ENCODE results near the gene EXD1. TPM values are rescaled to one million over a fixed set of nuclear protein-coding genes. Genes with fewer than 3 reads are reported as not detected.

EXD1 gene
- total RNA-seq, 2 donors from 2014 or later, result not detected

- DNase-seq (ENCODE audit: low spot score), result no peak
- no peak overlapping the region for H3K4me3 ChIP-seq
- no peak overlapping the region for H3K27ac ChIP-seq
- TF ChIP-seq, protein P1, sequence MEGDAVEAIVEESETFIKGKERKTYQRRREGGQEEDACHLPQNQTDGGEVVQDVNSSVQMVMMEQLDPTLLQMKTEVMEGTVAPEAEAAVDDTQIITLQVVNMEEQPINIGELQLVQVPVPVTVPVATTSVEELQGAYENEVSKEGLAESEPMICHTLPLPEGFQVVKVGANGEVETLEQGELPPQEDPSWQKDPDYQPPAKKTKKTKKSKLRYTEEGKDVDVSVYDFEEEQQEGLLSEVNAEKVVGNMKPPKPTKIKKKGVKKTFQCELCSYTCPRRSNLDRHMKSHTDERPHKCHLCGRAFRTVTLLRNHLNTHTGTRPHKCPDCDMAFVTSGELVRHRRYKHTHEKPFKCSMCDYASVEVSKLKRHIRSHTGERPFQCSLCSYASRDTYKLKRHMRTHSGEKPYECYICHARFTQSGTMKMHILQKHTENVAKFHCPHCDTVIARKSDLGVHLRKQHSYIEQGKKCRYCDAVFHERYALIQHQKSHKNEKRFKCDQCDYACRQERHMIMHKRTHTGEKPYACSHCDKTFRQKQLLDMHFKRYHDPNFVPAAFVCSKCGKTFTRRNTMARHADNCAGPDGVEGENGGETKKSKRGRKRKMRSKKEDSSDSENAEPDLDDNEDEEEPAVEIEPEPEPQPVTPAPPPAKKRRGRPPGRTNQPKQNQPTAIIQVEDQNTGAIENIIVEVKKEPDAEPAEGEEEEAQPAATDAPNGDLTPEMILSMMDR (IDR thresholded peaks at IDR 0.05), result no peak
- H3K27me3 ChIP-seq, result no peaks in the 10 kb centered on the region
- H3K36me3 ChIP-seq, result no peaks in the 10 kb centered on the region
- no peaks in the 10 kb centered on the region for H3K4me1 ChIP-seq
- no peaks in the 10 kb centered on the region for H3K9me3 ChIP-seq
Measured at GRCh38 chr15:41194444-41194843, 36.1 kb downstream of the EXD1 start.

GRCh38 chr15:41183581-41183980 lies 47.0 kb downstream of the EXD1 start:
- TF ChIP-seq, protein P1 (IDR thresholded peaks at IDR 0.05), result no peak
- H3K27ac ChIP-seq, result no peak overlapping the region
- no peaks in the 10 kb centered on the region for H3K36me3 ChIP-seq
- no peak for DNase-seq (ENCODE audit: low spot score)
- H3K4me3 ChIP-seq, result no peak overlapping the region
- H3K9me3 ChIP-seq, result no peaks in the 10 kb centered on the region
- H3K27me3 ChIP-seq, result no peaks in the 10 kb centered on the region
- H3K4me1 ChIP-seq, result no peaks in the 10 kb centered on the region

GRCh38 chr15:41182266-41182665 lies 48.3 kb downstream of the EXD1 start:
- Histone ChIP-seq H3K27me3 (no peaks in the 10 kb centered on the region), H3K4me1 (no peaks in the 10 kb centered on the region), H3K9me3 (no peaks in the 10 kb centered on the region), H3K36me3 (no peaks in the 10 kb centered on the region), H3K4me3 (no peak overlapping the region), H3K27ac (no peak overlapping the region)
- TF ChIP-seq, protein P1 (IDR thresholded peaks at IDR 0.05), result no peak
- DNase-seq (ENCODE audit: low spot score), result no peak

- Histone ChIP-seq H3K36me3 (no peaks in the 10 kb centered on the region), H3K9me3 (no peaks in the 10 kb centered on the region), H3K4me3 (no peak overlapping the region), H3K27me3 (no peaks in the 10 kb centered on the region), H3K27ac (no peak overlapping the region), H3K4me1 (no peaks in the 10 kb centered on the region)
- no peak for DNase-seq (ENCODE audit: low spot score)
- TF ChIP-seq, protein P1 (IDR thresholded peaks at IDR 0.05), result no peak
Measured at GRCh38 chr15:41180206-41180789, 50.3 kb downstream of the EXD1 start.

DNA sequence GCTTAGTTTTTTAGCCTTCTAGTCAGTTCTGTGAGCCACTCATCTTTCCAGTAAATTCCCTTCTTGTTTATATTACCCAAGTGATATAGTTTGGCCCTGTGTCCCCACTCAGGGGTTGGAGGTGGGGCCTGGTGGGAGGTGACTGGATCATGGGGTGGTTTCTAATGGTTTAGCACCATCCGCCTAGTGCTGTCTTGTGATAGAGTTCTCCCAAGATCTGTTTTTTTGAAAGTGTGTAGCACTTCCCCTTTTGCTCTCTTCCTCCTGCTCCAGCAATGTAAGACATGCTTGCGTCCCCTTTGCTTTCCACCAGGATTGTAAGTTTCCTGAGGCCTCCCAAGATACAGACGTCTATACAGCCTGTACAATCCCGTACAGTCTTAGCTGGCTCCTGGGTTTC lies 60.8 kb downstream of the EXD1 start:
- Histone ChIP-seq H3K36me3 (no peaks in the 10 kb centered on the region), H3K27me3 (no peaks in the 10 kb centered on the region), H3K4me3 (no peak overlapping the region), H3K27ac (no peak overlapping the region), H3K9me3 (no peaks in the 10 kb centered on the region), H3K4me1 (no peaks in the 10 kb centered on the region)
- no peak for DNase-seq (ENCODE audit: low spot score)
- TF ChIP-seq, protein P1 (IDR thresholded peaks at IDR 0.05), result no peak

DNA sequence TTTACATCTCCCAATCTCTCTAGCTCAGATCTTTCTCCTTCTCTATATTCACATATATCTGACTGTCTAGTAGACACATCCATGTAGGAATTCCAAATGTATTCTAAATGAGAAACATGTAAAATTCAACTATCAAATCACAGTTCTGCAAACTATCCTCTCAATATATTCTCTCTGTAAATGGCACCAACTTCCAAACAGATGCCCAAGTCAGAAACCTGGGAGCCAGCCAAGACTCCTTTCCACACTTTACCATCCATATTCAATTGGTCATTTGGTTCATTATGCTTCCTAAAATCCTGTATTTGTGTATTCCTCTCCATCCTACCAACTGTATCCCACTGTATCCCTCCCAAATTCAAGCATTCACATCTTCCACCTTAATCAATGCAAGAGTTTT lies 61.5 kb downstream of the EXD1 start:
- TF ChIP-seq, protein P1 (IDR thresholded peaks at IDR 0.05), result no peak
- Histone ChIP-seq H3K27me3 (no peaks in the 10 kb centered on the region), H3K4me1 (no peaks in the 10 kb centered on the region), H3K4me3 (no peak overlapping the region), H3K27ac (no peak overlapping the region), H3K36me3 (no peaks in the 10 kb centered on the region), H3K9me3 (no peaks in the 10 kb centered on the region)
- DNase-seq (ENCODE audit: low spot score), result no peak
